Endothelial cell of umbilical vein (primary cell): ENCODE measurements around the gene ANKS1B.

Experiments
- EZH2 ChIP-seq: IDR thresholded peaks from 2 replicates; pipeline ENCODE4 v1.6.1; 2012; ENCODE audit warnings: borderline replicate concordance, low read depth, mild to moderate bottlenecking, moderate library complexity, low read length, inconsistent platforms; ENCODE audit not compliant: severe bottlenecking
- FOS ChIP-seq: IDR thresholded peaks from 2 replicates; pipeline ENCODE4 v1.6.1; 2011; ENCODE audit warnings: mild to moderate bottlenecking, low read length, moderate library complexity, borderline replicate concordance; ENCODE audit not compliant: insufficient read depth
- GATA2 ChIP-seq: IDR thresholded peaks from 2 replicates; pipeline ENCODE4 v1.7.0; 2011; ENCODE audit warnings: low read depth, mild to moderate bottlenecking, moderate library complexity, mixed read lengths, low read length; ENCODE audit not compliant: insufficient read length, insufficient read depth
- JUN ChIP-seq: IDR thresholded peaks from 2 replicates; pipeline ENCODE4 v1.6.1; 2011; ENCODE audit warnings: borderline replicate concordance, low read depth; ENCODE audit not compliant: insufficient read length, insufficient read depth
- MYC ChIP-seq: IDR thresholded peaks from one replicate; pipeline ENCODE4 v1.6.1; 2011; ENCODE audit warnings: mild to moderate bottlenecking, low read depth, low read length
- POLR2A ChIP-seq: IDR thresholded peaks from 2 replicates; pipeline ENCODE4 v1.6.1; 2012; ENCODE audit warnings: low read depth, mild to moderate bottlenecking, control low read depth, low read length
- POLR2AphosphoS5 ChIP-seq: IDR thresholded peaks from 2 replicates; pipeline ENCODE4 v1.6.1; 2012; ENCODE audit warnings: low read depth, mild to moderate bottlenecking, control low read depth, low read length, moderate library complexity; ENCODE audit not compliant: insufficient read depth
- TF ChIP-seq, protein P1 (sequence below), 2 donors: IDR thresholded peaks; 1 replicate in 1 of 2; 2 replicates in 1 of 2; pipeline ENCODE4 v1.5.1; 2011; ENCODE audit warnings: low read length in 2 of 2, mild to moderate bottlenecking in 2 of 2, moderate library complexity in 2 of 2, control low read depth in 1 of 2, inconsistent platforms in 1 of 2, low read depth in 1 of 2; ENCODE audit not compliant: insufficient read depth in 1 of 2; ENCODE audit errors: extremely low read depth in 1 of 2
- TF ChIP-seq, protein P2 (sequence below): IDR thresholded peaks from 2 replicates; pipeline ENCODE4 v1.6.1; 2011; ENCODE audit not compliant: insufficient read depth, insufficient read length

DNA sequence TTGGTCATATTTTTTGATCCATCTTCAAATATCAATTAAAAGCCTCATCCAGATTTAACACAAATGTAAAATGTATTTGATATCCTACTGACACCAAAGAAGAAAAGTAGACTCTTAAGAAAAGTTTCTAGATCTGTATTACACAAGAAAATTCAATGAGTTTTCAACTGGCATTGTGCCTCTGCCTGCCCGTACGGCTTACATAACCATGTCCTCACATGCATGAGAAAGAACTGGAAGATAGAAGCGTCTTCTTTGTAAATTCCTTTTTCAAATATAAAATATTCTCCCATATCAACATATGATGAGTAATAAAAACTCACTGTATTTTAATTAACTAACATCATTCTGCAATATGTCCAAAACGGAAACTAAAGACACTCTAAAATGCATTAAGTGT, 7.2 kb downstream of the ANKS1B start:
- TF ChIP-seq POLR2A = no peak
- TF ChIP-seq, protein P1, sequence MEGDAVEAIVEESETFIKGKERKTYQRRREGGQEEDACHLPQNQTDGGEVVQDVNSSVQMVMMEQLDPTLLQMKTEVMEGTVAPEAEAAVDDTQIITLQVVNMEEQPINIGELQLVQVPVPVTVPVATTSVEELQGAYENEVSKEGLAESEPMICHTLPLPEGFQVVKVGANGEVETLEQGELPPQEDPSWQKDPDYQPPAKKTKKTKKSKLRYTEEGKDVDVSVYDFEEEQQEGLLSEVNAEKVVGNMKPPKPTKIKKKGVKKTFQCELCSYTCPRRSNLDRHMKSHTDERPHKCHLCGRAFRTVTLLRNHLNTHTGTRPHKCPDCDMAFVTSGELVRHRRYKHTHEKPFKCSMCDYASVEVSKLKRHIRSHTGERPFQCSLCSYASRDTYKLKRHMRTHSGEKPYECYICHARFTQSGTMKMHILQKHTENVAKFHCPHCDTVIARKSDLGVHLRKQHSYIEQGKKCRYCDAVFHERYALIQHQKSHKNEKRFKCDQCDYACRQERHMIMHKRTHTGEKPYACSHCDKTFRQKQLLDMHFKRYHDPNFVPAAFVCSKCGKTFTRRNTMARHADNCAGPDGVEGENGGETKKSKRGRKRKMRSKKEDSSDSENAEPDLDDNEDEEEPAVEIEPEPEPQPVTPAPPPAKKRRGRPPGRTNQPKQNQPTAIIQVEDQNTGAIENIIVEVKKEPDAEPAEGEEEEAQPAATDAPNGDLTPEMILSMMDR (IDR thresholded peaks at IDR 0.05; ENCODE audit: extremely low read depth in 1 of 2, insufficient read depth in 1 of 2, low read depth in 1 of 2, low read length in 2 of 2) = no peak
- no peak for TF ChIP-seq MYC
- TF ChIP-seq, protein P2, sequence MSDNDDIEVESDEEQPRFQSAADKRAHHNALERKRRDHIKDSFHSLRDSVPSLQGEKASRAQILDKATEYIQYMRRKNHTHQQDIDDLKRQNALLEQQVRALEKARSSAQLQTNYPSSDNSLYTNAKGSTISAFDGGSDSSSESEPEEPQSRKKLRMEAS = no peak
- TF ChIP-seq GATA2 = no peak
- TF ChIP-seq EZH2 = no peak
- TF ChIP-seq JUN = no peak
- no peak for TF ChIP-seq FOS
- no peak for TF ChIP-seq POLR2AphosphoS5
